Osteocyte (in vitro differentiated cells): ENCODE results near the gene TEDC2. TPM values are rescaled to one million over a fixed set of nuclear protein-coding genes. Genes with fewer than 3 reads are reported as not detected.

ENCODE experiments used
- DNase-seq: peaks from one replicate; pipeline ENCODE4 v3.0.0; 2021; ENCODE audit warnings: mixed read lengths; ENCODE audit not compliant: unreplicated experiment; ENCODE audit errors: extremely low spot score
- H3K27ac Mint-ChIP-seq: one replicate; pipeline ENCODE4 v1.8.0; 2021; ENCODE audit warnings: mild to moderate bottlenecking, mixed read lengths; ENCODE audit not compliant: unreplicated experiment
- H3K27me3 Mint-ChIP-seq: one replicate; pipeline ENCODE4 v1.8.0; 2021; ENCODE audit warnings: mixed read lengths; ENCODE audit not compliant: unreplicated experiment
- H3K36me3 Mint-ChIP-seq: one replicate; pipeline ENCODE4 v1.8.0; 2021; ENCODE audit warnings: mixed read lengths; ENCODE audit not compliant: unreplicated experiment
- H3K4me1 Mint-ChIP-seq: one replicate; pipeline ENCODE4 v1.8.0; 2021; ENCODE audit warnings: mixed read lengths; ENCODE audit not compliant: unreplicated experiment
- H3K4me3 Mint-ChIP-seq: one replicate; pipeline ENCODE4 v1.8.0; 2021; ENCODE audit warnings: mild to moderate bottlenecking, moderate library complexity, mixed read lengths; ENCODE audit not compliant: unreplicated experiment
- H3K9me3 Mint-ChIP-seq: one replicate; pipeline ENCODE4 v1.8.0; 2021; ENCODE audit warnings: mixed read lengths; ENCODE audit not compliant: unreplicated experiment
- CTCF ChIP-seq: fragments of 200-600 bp; sonication (generic); IDR thresholded peaks from 2 replicates; pipeline ENCODE4 v1.5.0; 2021; ENCODE audit warnings: antibody characterized with exemption, mild to moderate bottlenecking, moderate library complexity
- total RNA-seq: library from RNA; stranded (reverse); gene quantifications from 2 replicates; pipeline ENCODE4 v1.2.1, GENCODE V29; 2021

The TEDC2 gene
- total RNA-seq, 1 donor from 2014 or later = 4.4 TPM

GRCh38 chr16:2482249-2482648 lies 22.3 kb downstream of the TEDC2 start:
- Mint-ChIP-seq H3K36me3 (no peaks in the 10 kb centered on the region), H3K4me1 (peaks cover 29% of the 10 kb centered on the region), H3K9me3 (no peaks in the 10 kb centered on the region), H3K4me3 (no peak overlapping the region), H3K27ac (no peak overlapping the region), H3K27me3 (no peaks in the 10 kb centered on the region)
- TF ChIP-seq CTCF = no peak
- no peak for DNase-seq

- Mint-ChIP-seq H3K4me3 (no peak overlapping the region), H3K4me1 (peaks cover 27% of the 10 kb centered on the region), H3K27me3 (no peaks in the 10 kb centered on the region), H3K36me3 (no peaks in the 10 kb centered on the region), H3K27ac (peak overlapping the region; percentile 71), H3K9me3 (no peaks in the 10 kb centered on the region)
- DNase-seq = no peak
- TF ChIP-seq CTCF = no peak
Observed at GRCh38 chr16:2482708-2483534, 23.0 kb downstream of the TEDC2 start.

GRCh38 chr16:2483939-2484897 lies 24.3 kb downstream of the TEDC2 start:
- Mint-ChIP-seq H3K4me3 (no peak overlapping the region), H3K27ac (no peak overlapping the region), H3K36me3 (no peaks in the 10 kb centered on the region), H3K27me3 (no peaks in the 10 kb centered on the region), H3K9me3 (no peaks in the 10 kb centered on the region), H3K4me1 (peaks cover 23% of the 10 kb centered on the region)
- DNase-seq = no peak
- TF ChIP-seq CTCF = no peak

- peaks cover 23% of the 10 kb centered on the region for H3K4me1 Mint-ChIP-seq
- H3K36me3 Mint-ChIP-seq = no peaks in the 10 kb centered on the region
- no peak overlapping the region for H3K27ac Mint-ChIP-seq
- no peak for TF ChIP-seq CTCF
- no peak for DNase-seq
- no peaks in the 10 kb centered on the region for H3K9me3 Mint-ChIP-seq
- no peak overlapping the region for H3K4me3 Mint-ChIP-seq
- no peaks in the 10 kb centered on the region for H3K27me3 Mint-ChIP-seq
Observed at GRCh38 chr16:2484898-2485508, 25.1 kb downstream of the TEDC2 start.
